HEK293 (cell line): Measurements from ENCODE around the gene CALHM3.

Source experiments
- CTCF ChIA-PET: fragments of 350-600 bp; formaldehyde crosslinking; extraction: SDS; loops from one replicate; lab custom pipeline; 2021; ENCODE audit warnings: antibody characterized with exemption; lab: Yijun Ruan, JAX
- POLR2A ChIA-PET: fragments of 300-600 bp; formaldehyde crosslinking; extraction: SDS; loops from one replicate; lab custom pipeline; 2020; ENCODE audit warnings: antibody characterized with exemption, inconsistent platforms; lab: Yijun Ruan, JAX
- H3K27ac ChIP-seq: fragments of 200-500 bp; sonication (Bioruptor generic); 2 replicates; pipeline ENCODE4 v1.5.1; 2014; ENCODE audit warnings: low read depth, low read length, control low read depth, inconsistent platforms; ENCODE audit errors: extremely low read depth
- H3K36me3 ChIP-seq, 2 experiments: fragments of 200-500 bp in 1 of 2; sonication (Bioruptor generic) in 1 of 2; 1 replicate in 1 of 2; 2 replicates in 1 of 2; pipeline ENCODE4 v1.5.1; 2014 to 2017; ENCODE audit warnings: inconsistent platforms in 2 of 2, low read length in 2 of 2; ENCODE audit not compliant: control insufficient read depth in 2 of 2, insufficient read depth in 1 of 2
- H3K4me1 ChIP-seq: fragments of 200-500 bp; sonication (Bioruptor generic); 2 replicates; pipeline ENCODE4 v1.5.1; 2014; ENCODE audit warnings: mild to moderate bottlenecking, low read length, inconsistent platforms; ENCODE audit not compliant: control insufficient read depth, insufficient read depth
- H3K4me3 ChIP-seq: 2 replicates; pipeline ENCODE4 v1.5.1; 2011; ENCODE audit warnings: low read depth, mild to moderate bottlenecking, control low read depth, low read length, moderate library complexity
- H3K9me3 ChIP-seq: fragments of 200-500 bp; sonication (Bioruptor generic); 2 replicates; pipeline ENCODE4 v1.5.1; 2014; ENCODE audit warnings: low read depth, low read length, inconsistent platforms; ENCODE audit not compliant: control insufficient read depth, insufficient read depth
- GFI1B ChIP-seq: fragments of 450-650 bp; formaldehyde crosslinking; IDR thresholded peaks from 2 replicates; pipeline ENCODE4 v1.5.1; 2016; ENCODE audit warnings: missing biosample characterization, missing genetic modification characterization
- KLF16 ChIP-seq: fragments of 450-650 bp; formaldehyde crosslinking; IDR thresholded peaks from 2 replicates; pipeline ENCODE4 v1.5.1; 2017; ENCODE audit warnings: missing biosample characterization, missing genetic modification characterization
- KLF8 ChIP-seq: fragments of 450-650 bp; formaldehyde crosslinking; IDR thresholded peaks from 2 replicates; pipeline ENCODE4 v1.5.1; 2016; ENCODE audit warnings: missing biosample characterization, missing genetic modification characterization
- SETDB1 ChIP-seq: IDR thresholded peaks from one replicate; pipeline ENCODE4 v1.6.1; 2017; ENCODE audit warnings: mild to moderate bottlenecking, low read length, moderate library complexity, mixed read lengths; ENCODE audit not compliant: insufficient read length
- TRIM28 ChIP-seq: IDR thresholded peaks from 2 replicates; pipeline ENCODE4 v1.6.1; 2011; ENCODE audit warnings: low read length, control low read depth, borderline replicate concordance
- ZNF140 ChIP-seq: fragments of 450-650 bp; formaldehyde crosslinking; IDR thresholded peaks from 2 replicates; pipeline ENCODE4 v1.5.1; 2016; ENCODE audit warnings: missing biosample characterization, missing genetic modification characterization
- ZNF155 ChIP-seq: fragments of 450-650 bp; formaldehyde crosslinking; IDR thresholded peaks from 2 replicates; pipeline ENCODE4 v1.5.1; 2016; ENCODE audit warnings: missing biosample characterization, missing genetic modification characterization
- ZNF211 ChIP-seq: fragments of 450-650 bp; formaldehyde crosslinking; IDR thresholded peaks from 2 replicates; pipeline ENCODE4 v1.5.1; 2016; ENCODE audit warnings: low read depth, missing biosample characterization, missing genetic modification characterization
- ZNF366 ChIP-seq: fragments of 450-650 bp; formaldehyde crosslinking; conservative IDR thresholded peaks from 2 replicates; pipeline ENCODE4 v1.5.1; 2016; ENCODE audit warnings: missing biosample characterization, missing genetic modification characterization
- ZNF529 ChIP-seq: fragments of 450-650 bp; formaldehyde crosslinking; IDR thresholded peaks from 2 replicates; pipeline ENCODE4 v1.5.1; 2017; ENCODE audit warnings: missing genetic modification characterization, missing biosample characterization; ENCODE audit not compliant: insufficient replicate concordance
- ZNF610 ChIP-seq: fragments of 450-650 bp; formaldehyde crosslinking; IDR thresholded peaks from 2 replicates; pipeline ENCODE4 v1.5.1; 2016; ENCODE audit warnings: missing biosample characterization, missing genetic modification characterization, borderline replicate concordance
- ZNF791 ChIP-seq: fragments of 450-650 bp; formaldehyde crosslinking; IDR thresholded peaks from 2 replicates; pipeline ENCODE4 v1.5.1; 2016; ENCODE audit warnings: missing biosample characterization, missing genetic modification characterization
- TF ChIP-seq, protein P1 (sequence below): fragments of 450-650 bp; IDR thresholded peaks from 2 replicates; pipeline ENCODE4 v1.5.1; 2018; ENCODE audit warnings: missing biosample characterization, missing genetic modification characterization
- TF ChIP-seq, protein P2 (sequence below): fragments of 450-650 bp; formaldehyde crosslinking; IDR thresholded peaks from 2 replicates; pipeline ENCODE4 v1.5.1; 2016; ENCODE audit warnings: missing biosample characterization, missing genetic modification characterization, borderline replicate concordance
- TF ChIP-seq, protein P3 (sequence below): fragments of 450-650 bp; formaldehyde crosslinking; IDR thresholded peaks from 2 replicates; pipeline ENCODE4 v1.5.1; 2017; ENCODE audit warnings: missing biosample characterization, missing genetic modification characterization
- TF ChIP-seq, protein P4 (sequence below): fragments of 450-650 bp; formaldehyde crosslinking; IDR thresholded peaks from 2 replicates; pipeline ENCODE4 v1.5.1; 2016; ENCODE audit warnings: missing biosample characterization, missing genetic modification characterization
- TF ChIP-seq, protein P5 (sequence below): fragments of 450-650 bp; formaldehyde crosslinking; IDR thresholded peaks from 2 replicates; pipeline ENCODE4 v1.5.1; 2016; ENCODE audit warnings: missing biosample characterization, missing genetic modification characterization
- TF ChIP-seq, protein P6 (sequence below): fragments of 450-650 bp; formaldehyde crosslinking; IDR thresholded peaks from 2 replicates; pipeline ENCODE4 v1.5.1; 2016; ENCODE audit warnings: missing biosample characterization, missing genetic modification characterization

The CALHM3 gene

DNA sequence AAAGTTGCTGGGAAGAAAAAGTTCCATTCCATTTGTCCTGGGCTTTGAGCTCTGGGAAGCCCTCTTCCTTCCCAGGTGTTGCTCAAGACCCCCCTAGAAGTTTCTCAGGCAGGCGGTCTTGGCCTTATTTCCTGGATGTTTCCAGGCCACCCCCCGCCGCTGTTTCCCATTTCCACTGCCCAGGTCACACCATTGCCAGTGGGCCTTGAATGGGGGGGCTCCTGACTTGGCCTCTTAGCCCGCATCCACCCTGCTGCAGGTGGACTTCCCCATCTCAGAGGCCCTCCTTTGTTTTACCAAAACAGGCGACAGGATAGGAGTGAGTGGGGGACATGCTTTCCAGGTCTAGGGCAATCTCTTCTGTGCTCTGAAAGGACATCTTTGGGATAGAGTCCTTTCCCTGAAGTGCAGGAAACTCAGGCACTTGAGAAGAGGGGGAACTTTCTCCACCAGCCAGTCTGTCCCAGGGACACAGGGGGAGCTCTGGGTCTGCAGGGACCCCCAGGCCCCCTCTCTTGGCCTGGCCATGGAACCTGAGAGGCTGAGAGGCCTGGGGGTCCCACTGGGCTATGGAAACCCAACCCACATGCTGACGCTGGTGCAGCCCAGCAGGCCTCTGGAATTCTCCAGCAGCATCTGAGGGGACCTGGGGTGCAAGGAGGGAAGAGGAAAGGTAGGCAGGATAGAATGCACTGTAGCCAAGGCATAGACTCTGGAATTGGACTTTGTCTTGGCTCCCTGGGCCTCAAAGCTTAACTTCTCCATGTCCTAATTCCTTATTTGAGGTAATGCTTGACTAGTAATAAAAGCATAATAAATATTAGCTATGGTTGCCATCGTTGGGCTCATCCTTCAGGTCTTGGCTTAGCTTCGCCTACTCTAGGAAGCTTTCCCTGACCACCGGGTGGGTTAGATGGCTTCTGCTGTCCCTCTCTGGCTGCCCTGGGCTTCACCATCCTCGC, 32.0 kb upstream of the CALHM3 start:
- TF ChIP-seq ZNF211 (no peak), ZNF366 (no peak), SETDB1 (no peak), TRIM28 (no peak), ZNF791 (tag by site-specific recombination) (no peak), ZNF529 (tag by site-specific recombination) (no peak), KLF8 (tag by site-specific recombination) (no peak), GFI1B (tag by site-specific recombination) (no peak), KLF16 (no peak), ZNF140 (no peak), ZNF155 (no peak)
- TF ChIP-seq, protein P1, sequence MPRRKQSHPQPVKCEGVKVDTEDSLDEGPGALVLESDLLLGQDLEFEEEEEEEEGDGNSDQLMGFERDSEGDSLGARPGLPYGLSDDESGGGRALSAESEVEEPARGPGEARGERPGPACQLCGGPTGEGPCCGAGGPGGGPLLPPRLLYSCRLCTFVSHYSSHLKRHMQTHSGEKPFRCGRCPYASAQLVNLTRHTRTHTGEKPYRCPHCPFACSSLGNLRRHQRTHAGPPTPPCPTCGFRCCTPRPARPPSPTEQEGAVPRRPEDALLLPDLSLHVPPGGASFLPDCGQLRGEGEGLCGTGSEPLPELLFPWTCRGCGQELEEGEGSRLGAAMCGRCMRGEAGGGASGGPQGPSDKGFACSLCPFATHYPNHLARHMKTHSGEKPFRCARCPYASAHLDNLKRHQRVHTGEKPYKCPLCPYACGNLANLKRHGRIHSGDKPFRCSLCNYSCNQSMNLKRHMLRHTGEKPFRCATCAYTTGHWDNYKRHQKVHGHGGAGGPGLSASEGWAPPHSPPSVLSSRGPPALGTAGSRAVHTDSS (tag by site-specific recombination): no peak
- TF ChIP-seq, protein P2, sequence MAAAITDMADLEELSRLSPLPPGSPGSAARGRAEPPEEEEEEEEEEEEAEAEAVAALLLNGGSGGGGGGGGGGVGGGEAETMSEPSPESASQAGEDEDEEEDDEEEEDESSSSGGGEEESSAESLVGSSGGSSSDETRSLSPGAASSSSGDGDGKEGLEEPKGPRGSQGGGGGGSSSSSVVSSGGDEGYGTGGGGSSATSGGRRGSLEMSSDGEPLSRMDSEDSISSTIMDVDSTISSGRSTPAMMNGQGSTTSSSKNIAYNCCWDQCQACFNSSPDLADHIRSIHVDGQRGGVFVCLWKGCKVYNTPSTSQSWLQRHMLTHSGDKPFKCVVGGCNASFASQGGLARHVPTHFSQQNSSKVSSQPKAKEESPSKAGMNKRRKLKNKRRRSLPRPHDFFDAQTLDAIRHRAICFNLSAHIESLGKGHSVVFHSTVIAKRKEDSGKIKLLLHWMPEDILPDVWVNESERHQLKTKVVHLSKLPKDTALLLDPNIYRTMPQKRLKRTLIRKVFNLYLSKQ (tag by site-specific recombination): no peak
- TF ChIP-seq, protein P3, sequence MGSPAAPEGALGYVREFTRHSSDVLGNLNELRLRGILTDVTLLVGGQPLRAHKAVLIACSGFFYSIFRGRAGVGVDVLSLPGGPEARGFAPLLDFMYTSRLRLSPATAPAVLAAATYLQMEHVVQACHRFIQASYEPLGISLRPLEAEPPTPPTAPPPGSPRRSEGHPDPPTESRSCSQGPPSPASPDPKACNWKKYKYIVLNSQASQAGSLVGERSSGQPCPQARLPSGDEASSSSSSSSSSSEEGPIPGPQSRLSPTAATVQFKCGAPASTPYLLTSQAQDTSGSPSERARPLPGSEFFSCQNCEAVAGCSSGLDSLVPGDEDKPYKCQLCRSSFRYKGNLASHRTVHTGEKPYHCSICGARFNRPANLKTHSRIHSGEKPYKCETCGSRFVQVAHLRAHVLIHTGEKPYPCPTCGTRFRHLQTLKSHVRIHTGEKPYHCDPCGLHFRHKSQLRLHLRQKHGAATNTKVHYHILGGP (tag by site-specific recombination): no peak
- TF ChIP-seq, protein P4, sequence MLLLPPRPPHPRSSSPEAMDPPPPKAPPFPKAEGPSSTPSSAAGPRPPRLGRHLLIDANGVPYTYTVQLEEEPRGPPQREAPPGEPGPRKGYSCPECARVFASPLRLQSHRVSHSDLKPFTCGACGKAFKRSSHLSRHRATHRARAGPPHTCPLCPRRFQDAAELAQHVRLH (tag by site-specific recombination): no peak
- H3K4me3 ChIP-seq: no peak overlapping the region
- H3K9me3 ChIP-seq: no peaks in the 10 kb centered on the region
- H3K36me3 ChIP-seq: no peaks in the 10 kb centered on the region
- POLR2A ChIA-PET: no interaction called here
- H3K27ac ChIP-seq: no peak overlapping the region
- CTCF ChIA-PET: interaction anchor here (1.2 to 1.4 kb wide), 3 partner anchors 35 to 175 kb away, joined by 3 to 6 read pairs (median 5); no protein-coding TSS in a partner anchor
- H3K4me1 ChIP-seq: no peaks in the 10 kb centered on the region

DNA sequence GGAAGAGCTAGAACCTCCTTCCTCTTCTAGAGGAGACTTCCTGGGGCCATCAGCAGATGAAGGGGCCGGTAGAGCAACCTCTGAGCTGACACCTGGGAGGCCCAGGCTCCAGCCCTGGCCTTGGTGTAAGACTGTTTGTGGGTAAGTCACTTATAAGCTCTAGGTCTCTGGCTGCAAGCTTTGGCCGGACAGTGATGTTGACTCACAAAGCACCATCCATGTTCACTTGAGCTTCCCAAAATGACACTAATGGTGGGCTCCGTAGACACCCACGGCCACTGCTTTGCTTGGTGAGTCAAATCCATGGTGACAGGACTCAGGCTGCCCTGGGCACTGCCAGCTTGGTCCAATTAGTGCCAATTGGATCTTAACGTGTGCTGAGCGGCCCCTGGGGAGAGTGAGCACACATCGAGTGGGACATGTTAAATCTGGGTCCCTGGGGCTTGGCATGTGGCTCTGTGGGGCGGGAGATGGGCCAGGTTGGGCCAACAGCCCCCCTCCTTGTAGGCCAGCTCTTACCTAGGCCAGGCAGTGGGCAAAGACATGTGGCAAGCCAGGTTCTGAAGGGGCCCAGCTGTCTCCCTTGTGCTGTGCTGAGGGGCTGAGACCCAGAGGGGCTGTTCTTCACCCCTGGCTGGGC, 31.1 kb upstream of the CALHM3 start:
- no peaks in the 10 kb centered on the region for H3K9me3 ChIP-seq
- POLR2A ChIA-PET: no interaction called here
- no peak overlapping the region for H3K27ac ChIP-seq
- TF ChIP-seq, protein P5, sequence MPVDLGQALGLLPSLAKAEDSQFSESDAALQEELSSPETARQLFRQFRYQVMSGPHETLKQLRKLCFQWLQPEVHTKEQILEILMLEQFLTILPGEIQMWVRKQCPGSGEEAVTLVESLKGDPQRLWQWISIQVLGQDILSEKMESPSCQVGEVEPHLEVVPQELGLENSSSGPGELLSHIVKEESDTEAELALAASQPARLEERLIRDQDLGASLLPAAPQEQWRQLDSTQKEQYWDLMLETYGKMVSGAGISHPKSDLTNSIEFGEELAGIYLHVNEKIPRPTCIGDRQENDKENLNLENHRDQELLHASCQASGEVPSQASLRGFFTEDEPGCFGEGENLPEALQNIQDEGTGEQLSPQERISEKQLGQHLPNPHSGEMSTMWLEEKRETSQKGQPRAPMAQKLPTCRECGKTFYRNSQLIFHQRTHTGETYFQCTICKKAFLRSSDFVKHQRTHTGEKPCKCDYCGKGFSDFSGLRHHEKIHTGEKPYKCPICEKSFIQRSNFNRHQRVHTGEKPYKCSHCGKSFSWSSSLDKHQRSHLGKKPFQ (tag by site-specific recombination): no peak
- TF ChIP-seq ZNF610 (tag by site-specific recombination): no peak
- TF ChIP-seq, protein P6, sequence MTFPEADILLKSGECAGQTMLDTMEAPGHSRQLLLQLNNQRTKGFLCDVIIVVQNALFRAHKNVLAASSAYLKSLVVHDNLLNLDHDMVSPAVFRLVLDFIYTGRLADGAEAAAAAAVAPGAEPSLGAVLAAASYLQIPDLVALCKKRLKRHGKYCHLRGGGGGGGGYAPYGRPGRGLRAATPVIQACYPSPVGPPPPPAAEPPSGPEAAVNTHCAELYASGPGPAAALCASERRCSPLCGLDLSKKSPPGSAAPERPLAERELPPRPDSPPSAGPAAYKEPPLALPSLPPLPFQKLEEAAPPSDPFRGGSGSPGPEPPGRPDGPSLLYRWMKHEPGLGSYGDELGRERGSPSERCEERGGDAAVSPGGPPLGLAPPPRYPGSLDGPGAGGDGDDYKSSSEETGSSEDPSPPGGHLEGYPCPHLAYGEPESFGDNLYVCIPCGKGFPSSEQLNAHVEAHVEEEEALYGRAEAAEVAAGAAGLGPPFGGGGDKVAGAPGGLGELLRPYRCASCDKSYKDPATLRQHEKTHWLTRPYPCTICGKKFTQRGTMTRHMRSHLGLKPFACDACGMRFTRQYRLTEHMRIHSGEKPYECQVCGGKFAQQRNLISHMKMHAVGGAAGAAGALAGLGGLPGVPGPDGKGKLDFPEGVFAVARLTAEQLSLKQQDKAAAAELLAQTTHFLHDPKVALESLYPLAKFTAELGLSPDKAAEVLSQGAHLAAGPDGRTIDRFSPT (tag by site-specific recombination): 0 out of 2 replicates have a peak, but pooled peaks have one; percentile 32
- no peaks in the 10 kb centered on the region for H3K36me3 ChIP-seq
- H3K4me3 ChIP-seq: no peak overlapping the region
- CTCF ChIA-PET: interaction anchor here (0.6 to 1.8 kb wide), 5 partner anchors 25 to 83 kb away, joined by 3 to 6 read pairs (median 3); no protein-coding TSS in a partner anchor
- no peaks in the 10 kb centered on the region for H3K4me1 ChIP-seq
